HEK293T (cell line): ENCODE results near the gene PLA2G6.

Experiments used
- BHLHE40 ChIP-seq: fragments of 450-650 bp; IDR thresholded peaks from 2 replicates; pipeline ENCODE4 v1.6.1; 2016; ENCODE audit warnings: mild to moderate bottlenecking, moderate library complexity, borderline replicate concordance
- CTBP1 ChIP-seq: fragments of 450-650 bp; IDR thresholded peaks from 2 replicates; pipeline ENCODE4 v1.6.1; 2016; ENCODE audit warnings: borderline replicate concordance
- ELF4 ChIP-seq: fragments of 450-650 bp; IDR thresholded peaks from 2 replicates; pipeline ENCODE4 v1.6.1; 2017; ENCODE audit warnings: antibody characterized with exemption
- FOXM1 ChIP-seq: fragments of 450-650 bp; IDR thresholded peaks from 2 replicates; pipeline ENCODE4 v1.6.1; 2017; ENCODE audit warnings: mild to moderate bottlenecking, borderline replicate concordance
- HDGF ChIP-seq: fragments of 450-650 bp; IDR thresholded peaks from 2 replicates; pipeline ENCODE4 v1.6.1; 2017; ENCODE audit warnings: antibody characterized with exemption, borderline replicate concordance

DNA sequence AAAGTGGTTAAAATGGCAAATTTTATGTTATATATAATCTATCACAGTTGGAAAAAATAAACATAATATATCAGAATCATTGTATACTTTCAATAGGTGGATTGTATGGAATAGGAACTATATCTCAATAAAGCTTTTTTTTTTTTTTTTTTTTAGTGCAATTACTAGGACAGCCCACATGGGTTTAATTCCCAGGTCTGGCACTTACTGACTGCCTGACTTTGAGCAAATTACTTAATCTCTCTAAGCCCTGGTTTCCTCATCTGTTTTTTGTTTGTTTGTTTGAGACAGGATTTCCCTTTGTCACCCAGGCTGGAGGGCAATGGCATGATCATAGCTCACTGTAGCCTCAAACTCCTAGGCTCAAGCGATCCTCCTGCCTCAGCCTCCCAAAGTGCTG lies 45.0 kb downstream of the PLA2G6 start:
- TF ChIP-seq CTBP1 = no peak
- no peak for TF ChIP-seq FOXM1
- TF ChIP-seq ELF4 = no peak
- TF ChIP-seq HDGF = no peak
- no peak for TF ChIP-seq BHLHE40
